ENCODE data around the gene MAPRE2. TPM values are rescaled to one million over a fixed set of nuclear protein-coding genes. Genes with fewer than 3 reads are reported as not detected.

The MAPRE2 gene
- total and polyA plus RNA-seq, 9 donors: 16.2 to 59.9 (median 27.8) TPM

GRCh38 chr18:35022426-35023001 lies 18.7 kb upstream of the MAPRE2 start:
- Histone ChIP-seq H3K27me3 (no peaks in the 10 kb centered on the region), H3K4me3 (no peak overlapping the region), H3K4me1 (ENCODE audit: insufficient read depth) (no peaks in the 10 kb centered on the region), H3K9me3 (no peaks in the 10 kb centered on the region), H3K36me3 (no peaks in the 10 kb centered on the region), H3K27ac (no peak overlapping the region)
- 92 to 99% (median 96%) methylated on average over 1 of the region's 1 CpG for WGBS, 3 donors
- TF ChIP-seq POLR2A (IDR thresholded peaks at IDR 0.05): no peak
- no peak for TF ChIP-seq EP300 (IDR thresholded peaks at IDR 0.05)
- no peak for TF ChIP-seq CTCF (IDR thresholded peaks at IDR 0.05)
- intact Hi-C loops (cut with DNase I): loop anchor here in 1 of 4 donors (10.0 kb wide), 1 partner anchor 112 kb away; no protein-coding TSS in a partner anchor
- DNase-seq: no peak

- DNase-seq: no peak
- Histone ChIP-seq H3K9me3 (no peaks in the 10 kb centered on the region), H3K36me3 (no peaks in the 10 kb centered on the region), H3K27me3 (no peaks in the 10 kb centered on the region), H3K4me1 (ENCODE audit: insufficient read depth) (no peaks in the 10 kb centered on the region), H3K27ac (peak overlapping the region in 1 of 2 donors; percentile 7), H3K4me3 (no peak overlapping the region)
- no peak for TF ChIP-seq CTCF (IDR thresholded peaks at IDR 0.05)
- intact Hi-C loops (cut with DNase I): loop anchor here in 1 of 4 donors (10.0 kb wide), 1 partner anchor 111 kb away; no protein-coding TSS in a partner anchor
- 48 to 64% (median 57%) methylated on average over 3 of the region's 3 CpGs for WGBS, 3 donors
Measured at GRCh38 chr18:35024196-35024595, 17.0 kb upstream of the MAPRE2 start.

- intact Hi-C loops (cut with DNase I): loop anchor here in 1 of 4 donors (10.0 kb wide), 1 partner anchor 110 kb away; no protein-coding TSS in a partner anchor
- H3K27ac ChIP-seq: peak overlapping the region in 1 of 2 donors; percentile 52
- no peaks in the 10 kb centered on the region for H3K36me3 ChIP-seq
- TF ChIP-seq CTCF (IDR thresholded peaks at IDR 0.05) (no peak), EP300 (IDR thresholded peaks at IDR 0.05) (no peak), POLR2A (IDR thresholded peaks at IDR 0.05) (no peak)
- no peaks in the 10 kb centered on the region for H3K9me3 ChIP-seq
- H3K4me1 ChIP-seq (ENCODE audit: insufficient read depth): no peaks in the 10 kb centered on the region
- no peaks in the 10 kb centered on the region for H3K27me3 ChIP-seq
- H3K4me3 ChIP-seq: no peak overlapping the region
- 0 to 9% (median 5%) methylated on average over 1 of the region's 1 CpG for WGBS, 3 donors
- DNase-seq: peak; percentile 60 to 91 (median 83)
Measured at GRCh38 chr18:35024965-35025364, 16.2 kb upstream of the MAPRE2 start.

- Histone ChIP-seq H3K27ac (no peak overlapping the region), H3K36me3 (no peaks in the 10 kb centered on the region), H3K4me1 (ENCODE audit: insufficient read depth) (no peaks in the 10 kb centered on the region), H3K4me3 (no peak overlapping the region), H3K27me3 (no peaks in the 10 kb centered on the region), H3K9me3 (no peaks in the 10 kb centered on the region)
- TF ChIP-seq POLR2A (IDR thresholded peaks at IDR 0.05): no peak
- no peak for TF ChIP-seq CTCF (IDR thresholded peaks at IDR 0.05)
- TF ChIP-seq EP300 (IDR thresholded peaks at IDR 0.05): no peak
- 94 to 99% (median 95%) methylated on average over 5 of the region's 5 CpGs for WGBS, 3 donors
- intact Hi-C loops (cut with DNase I): loop anchor here in 1 of 4 donors (10.0 kb wide), 1 partner anchor 108 kb away; no protein-coding TSS in a partner anchor
- no peak for DNase-seq
Measured at GRCh38 chr18:35026407-35027061, 14.7 kb upstream of the MAPRE2 start.
